ENCODE data around the gene ANKRD34C. TPM values are rescaled to one million over a fixed set of nuclear protein-coding genes. Genes with fewer than 3 reads are reported as not detected.

Gene ANKRD34C
- total and polyA plus RNA-seq, 2 experiments from 2014 or later = not detected

DNA sequence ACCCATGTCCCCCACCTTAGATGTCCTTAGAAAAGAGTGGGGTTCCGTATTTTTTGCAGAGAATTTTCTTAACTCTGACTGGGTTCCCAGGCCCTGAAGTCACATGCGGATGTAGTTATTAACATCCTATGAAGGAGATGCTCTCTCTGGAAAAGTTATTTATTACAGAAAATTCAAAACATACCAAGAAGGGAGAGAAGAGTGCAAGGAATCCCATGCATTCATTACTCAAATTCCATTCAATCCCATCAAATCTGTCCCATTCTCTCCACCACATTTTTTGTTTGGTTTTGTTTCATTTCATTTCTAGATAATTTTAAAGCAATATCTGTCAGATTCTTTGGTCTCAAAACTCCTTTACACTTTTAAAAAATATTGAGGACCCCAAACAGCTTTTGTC lies 34.3 kb upstream of the ANKRD34C start:
- Histone ChIP-seq H3F3A (replicated peaks; ENCODE audit: low read depth) (no peaks in the 10 kb centered on the region), H2AFZ (no peak overlapping the region), H4K20me1 (replicated peaks; ENCODE audit: insufficient read depth) (no peaks in the 10 kb centered on the region), H3K9me2 (ENCODE audit: insufficient read depth) (peaks cover 7% of the 10 kb centered on the region; the same call in 1 of the 2 replicates), H3K4me2 (no peak overlapping the region), H3K79me2 (replicated peaks; ENCODE audit: insufficient read depth) (no peaks in the 10 kb centered on the region), H3K4me1 (ENCODE audit: insufficient read depth) (no peaks in the 10 kb centered on the region), H3K27me3 (ENCODE audit: insufficient read depth) (no peaks in the 10 kb centered on the region), H3K36me3 (ENCODE audit: insufficient read depth) (no peaks in the 10 kb centered on the region), H3K27ac (ENCODE audit: low read depth) (no peak overlapping the region), H3K4me3 (no peak overlapping the region)
- TF ChIP-seq ZNF331 (CRISPR knock-in tag; IDR thresholded peaks at IDR 0.05; ENCODE audit: low read depth) (no peak), CREB1 (CRISPR knock-in tag; IDR thresholded peaks at IDR 0.05; ENCODE audit: low read depth) (no peak), STAT1 (IDR thresholded peaks at IDR 0.05; ENCODE audit: unreplicated experiment) (no peak), EZH2phosphoT487 (IDR thresholded peaks at IDR 0.05; ENCODE audit: unreplicated experiment) (no peak), ZNF114 (CRISPR knock-in tag; IDR thresholded peaks at IDR 0.05) (no peak), NANOG (IDR thresholded peaks at IDR 0.05; ENCODE audit: borderline replicate concordance) (no peak), EZH2 (IDR thresholded peaks at IDR 0.05; ENCODE audit: low read depth, unreplicated experiment) (no peak), POLR2AphosphoS5 (IDR thresholded peaks at IDR 0.05; ENCODE audit: low read depth) (no peak), JUNB (IDR thresholded peaks at IDR 0.05; ENCODE audit: unreplicated experiment) (no peak)
- TF ChIP-seq, protein P1, sequence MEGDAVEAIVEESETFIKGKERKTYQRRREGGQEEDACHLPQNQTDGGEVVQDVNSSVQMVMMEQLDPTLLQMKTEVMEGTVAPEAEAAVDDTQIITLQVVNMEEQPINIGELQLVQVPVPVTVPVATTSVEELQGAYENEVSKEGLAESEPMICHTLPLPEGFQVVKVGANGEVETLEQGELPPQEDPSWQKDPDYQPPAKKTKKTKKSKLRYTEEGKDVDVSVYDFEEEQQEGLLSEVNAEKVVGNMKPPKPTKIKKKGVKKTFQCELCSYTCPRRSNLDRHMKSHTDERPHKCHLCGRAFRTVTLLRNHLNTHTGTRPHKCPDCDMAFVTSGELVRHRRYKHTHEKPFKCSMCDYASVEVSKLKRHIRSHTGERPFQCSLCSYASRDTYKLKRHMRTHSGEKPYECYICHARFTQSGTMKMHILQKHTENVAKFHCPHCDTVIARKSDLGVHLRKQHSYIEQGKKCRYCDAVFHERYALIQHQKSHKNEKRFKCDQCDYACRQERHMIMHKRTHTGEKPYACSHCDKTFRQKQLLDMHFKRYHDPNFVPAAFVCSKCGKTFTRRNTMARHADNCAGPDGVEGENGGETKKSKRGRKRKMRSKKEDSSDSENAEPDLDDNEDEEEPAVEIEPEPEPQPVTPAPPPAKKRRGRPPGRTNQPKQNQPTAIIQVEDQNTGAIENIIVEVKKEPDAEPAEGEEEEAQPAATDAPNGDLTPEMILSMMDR (conservative IDR thresholded peaks at IDR 0.05; ENCODE audit: low read depth in 2 of 2) = no peak
- TF ChIP-seq, protein P2, sequence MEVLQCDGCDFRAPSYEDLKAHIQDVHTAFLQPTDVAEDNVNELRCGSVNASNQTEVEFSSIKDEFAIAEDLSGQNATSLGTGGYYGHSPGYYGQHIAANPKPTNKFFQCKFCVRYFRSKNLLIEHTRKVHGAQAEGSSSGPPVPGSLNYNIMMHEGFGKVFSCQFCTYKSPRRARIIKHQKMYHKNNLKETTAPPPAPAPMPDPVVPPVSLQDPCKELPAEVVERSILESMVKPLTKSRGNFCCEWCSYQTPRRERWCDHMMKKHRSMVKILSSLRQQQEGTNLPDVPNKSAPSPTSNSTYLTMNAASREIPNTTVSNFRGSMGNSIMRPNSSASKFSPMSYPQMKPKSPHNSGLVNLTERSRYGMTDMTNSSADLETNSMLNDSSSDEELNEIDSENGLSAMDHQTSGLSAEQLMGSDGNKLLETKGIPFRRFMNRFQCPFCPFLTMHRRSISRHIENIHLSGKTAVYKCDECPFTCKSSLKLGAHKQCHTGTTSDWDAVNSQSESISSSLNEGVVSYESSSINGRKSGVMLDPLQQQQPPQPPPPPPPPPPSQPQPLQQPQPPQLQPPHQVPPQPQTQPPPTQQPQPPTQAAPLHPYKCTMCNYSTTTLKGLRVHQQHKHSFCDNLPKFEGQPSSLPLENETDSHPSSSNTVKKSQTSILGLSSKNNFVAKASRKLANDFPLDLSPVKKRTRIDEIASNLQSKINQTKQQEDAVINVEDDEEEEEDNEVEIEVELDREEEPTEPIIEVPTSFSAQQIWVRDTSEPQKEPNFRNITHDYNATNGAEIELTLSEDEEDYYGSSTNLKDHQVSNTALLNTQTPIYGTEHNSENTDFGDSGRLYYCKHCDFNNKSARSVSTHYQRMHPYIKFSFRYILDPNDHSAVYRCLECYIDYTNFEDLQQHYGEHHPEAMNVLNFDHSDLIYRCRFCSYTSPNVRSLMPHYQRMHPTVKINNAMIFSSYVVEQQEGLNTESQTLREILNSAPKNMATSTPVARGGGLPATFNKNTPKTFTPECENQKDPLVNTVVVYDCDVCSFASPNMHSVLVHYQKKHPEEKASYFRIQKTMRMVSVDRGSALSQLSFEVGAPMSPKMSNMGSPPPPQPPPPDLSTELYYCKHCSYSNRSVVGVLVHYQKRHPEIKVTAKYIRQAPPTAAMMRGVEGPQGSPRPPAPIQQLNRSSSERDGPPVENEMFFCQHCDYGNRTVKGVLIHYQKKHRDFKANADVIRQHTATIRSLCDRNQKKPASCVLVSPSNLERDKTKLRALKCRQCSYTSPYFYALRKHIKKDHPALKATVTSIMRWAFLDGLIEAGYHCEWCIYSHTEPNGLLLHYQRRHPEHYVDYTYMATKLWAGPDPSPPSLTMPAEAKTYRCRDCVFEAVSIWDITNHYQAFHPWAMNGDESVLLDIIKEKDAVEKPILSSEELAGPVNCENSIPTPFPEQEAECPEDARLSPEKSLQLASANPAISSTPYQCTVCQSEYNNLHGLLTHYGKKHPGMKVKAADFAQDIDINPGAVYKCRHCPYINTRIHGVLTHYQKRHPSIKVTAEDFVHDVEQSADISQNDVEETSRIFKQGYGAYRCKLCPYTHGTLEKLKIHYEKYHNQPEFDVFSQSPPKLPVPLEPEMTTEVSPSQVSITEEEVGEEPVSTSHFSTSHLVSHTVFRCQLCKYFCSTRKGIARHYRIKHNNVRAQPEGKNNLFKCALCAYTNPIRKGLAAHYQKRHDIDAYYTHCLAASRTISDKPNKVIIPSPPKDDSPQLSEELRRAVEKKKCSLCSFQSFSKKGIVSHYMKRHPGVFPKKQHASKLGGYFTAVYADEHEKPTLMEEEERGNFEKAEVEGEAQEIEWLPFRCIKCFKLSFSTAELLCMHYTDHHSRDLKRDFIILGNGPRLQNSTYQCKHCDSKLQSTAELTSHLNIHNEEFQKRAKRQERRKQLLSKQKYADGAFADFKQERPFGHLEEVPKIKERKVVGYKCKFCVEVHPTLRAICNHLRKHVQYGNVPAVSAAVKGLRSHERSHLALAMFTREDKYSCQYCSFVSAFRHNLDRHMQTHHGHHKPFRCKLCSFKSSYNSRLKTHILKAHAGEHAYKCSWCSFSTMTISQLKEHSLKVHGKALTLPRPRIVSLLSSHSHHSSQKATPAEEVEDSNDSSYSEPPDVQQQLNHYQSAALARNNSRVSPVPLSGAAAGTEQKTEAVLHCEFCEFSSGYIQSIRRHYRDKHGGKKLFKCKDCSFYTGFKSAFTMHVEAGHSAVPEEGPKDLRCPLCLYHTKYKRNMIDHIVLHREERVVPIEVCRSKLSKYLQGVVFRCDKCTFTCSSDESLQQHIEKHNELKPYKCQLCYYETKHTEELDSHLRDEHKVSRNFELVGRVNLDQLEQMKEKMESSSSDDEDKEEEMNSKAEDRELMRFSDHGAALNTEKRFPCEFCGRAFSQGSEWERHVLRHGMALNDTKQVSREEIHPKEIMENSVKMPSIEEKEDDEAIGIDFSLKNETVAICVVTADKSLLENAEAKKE (CRISPR knock-in tag; IDR thresholded peaks at IDR 0.05) = no peak
- TF ChIP-seq, protein P3, sequence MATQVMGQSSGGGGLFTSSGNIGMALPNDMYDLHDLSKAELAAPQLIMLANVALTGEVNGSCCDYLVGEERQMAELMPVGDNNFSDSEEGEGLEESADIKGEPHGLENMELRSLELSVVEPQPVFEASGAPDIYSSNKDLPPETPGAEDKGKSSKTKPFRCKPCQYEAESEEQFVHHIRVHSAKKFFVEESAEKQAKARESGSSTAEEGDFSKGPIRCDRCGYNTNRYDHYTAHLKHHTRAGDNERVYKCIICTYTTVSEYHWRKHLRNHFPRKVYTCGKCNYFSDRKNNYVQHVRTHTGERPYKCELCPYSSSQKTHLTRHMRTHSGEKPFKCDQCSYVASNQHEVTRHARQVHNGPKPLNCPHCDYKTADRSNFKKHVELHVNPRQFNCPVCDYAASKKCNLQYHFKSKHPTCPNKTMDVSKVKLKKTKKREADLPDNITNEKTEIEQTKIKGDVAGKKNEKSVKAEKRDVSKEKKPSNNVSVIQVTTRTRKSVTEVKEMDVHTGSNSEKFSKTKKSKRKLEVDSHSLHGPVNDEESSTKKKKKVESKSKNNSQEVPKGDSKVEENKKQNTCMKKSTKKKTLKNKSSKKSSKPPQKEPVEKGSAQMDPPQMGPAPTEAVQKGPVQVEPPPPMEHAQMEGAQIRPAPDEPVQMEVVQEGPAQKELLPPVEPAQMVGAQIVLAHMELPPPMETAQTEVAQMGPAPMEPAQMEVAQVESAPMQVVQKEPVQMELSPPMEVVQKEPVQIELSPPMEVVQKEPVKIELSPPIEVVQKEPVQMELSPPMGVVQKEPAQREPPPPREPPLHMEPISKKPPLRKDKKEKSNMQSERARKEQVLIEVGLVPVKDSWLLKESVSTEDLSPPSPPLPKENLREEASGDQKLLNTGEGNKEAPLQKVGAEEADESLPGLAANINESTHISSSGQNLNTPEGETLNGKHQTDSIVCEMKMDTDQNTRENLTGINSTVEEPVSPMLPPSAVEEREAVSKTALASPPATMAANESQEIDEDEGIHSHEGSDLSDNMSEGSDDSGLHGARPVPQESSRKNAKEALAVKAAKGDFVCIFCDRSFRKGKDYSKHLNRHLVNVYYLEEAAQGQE (IDR thresholded peaks at IDR 0.05; ENCODE audit: unreplicated experiment) = no peak
- TF ChIP-seq, protein P4, sequence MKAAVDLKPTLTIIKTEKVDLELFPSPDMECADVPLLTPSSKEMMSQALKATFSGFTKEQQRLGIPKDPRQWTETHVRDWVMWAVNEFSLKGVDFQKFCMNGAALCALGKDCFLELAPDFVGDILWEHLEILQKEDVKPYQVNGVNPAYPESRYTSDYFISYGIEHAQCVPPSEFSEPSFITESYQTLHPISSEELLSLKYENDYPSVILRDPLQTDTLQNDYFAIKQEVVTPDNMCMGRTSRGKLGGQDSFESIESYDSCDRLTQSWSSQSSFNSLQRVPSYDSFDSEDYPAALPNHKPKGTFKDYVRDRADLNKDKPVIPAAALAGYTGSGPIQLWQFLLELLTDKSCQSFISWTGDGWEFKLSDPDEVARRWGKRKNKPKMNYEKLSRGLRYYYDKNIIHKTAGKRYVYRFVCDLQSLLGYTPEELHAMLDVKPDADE (IDR thresholded peaks at IDR 0.05) = no peak
- no peak overlapping the region for H3K4me3 Mint-ChIP-seq
- ATAC-seq (no peak), DNase-seq (ENCODE audit: low spot score) (no peak)
- no peaks in the 10 kb centered on the region for H3K4me1 Mint-ChIP-seq
- no peaks in the 10 kb centered on the region for H3K27me3 Mint-ChIP-seq (ENCODE audit: insufficient read depth, low read depth, poor library complexity)
- H3K9me3 Mint-ChIP-seq = no peaks in the 10 kb centered on the region
- no peaks in the 10 kb centered on the region for H3K36me3 Mint-ChIP-seq (ENCODE audit: low read depth)
- no peak overlapping the region for H3K27ac Mint-ChIP-seq

All from GM23338 (cell line).